Colonic mucosa (tissue), 4 donors: ENCODE data around the gene JDP2. TPM values are rescaled to one million over a fixed set of nuclear protein-coding genes. Genes with fewer than 3 reads are reported as not detected.

Experiments
- DNase-seq: peaks from one replicate; pipeline ENCODE4 v3.0.0-alpha.2; 2020
- H3K27ac ChIP-seq: fragments of 200-600 bp; one replicate; pipeline ENCODE4 v1.8.0; 2021
- H3K27me3 ChIP-seq: fragments of 200-600 bp; one replicate; pipeline ENCODE4 v1.8.0; 2021
- H3K36me3 ChIP-seq: fragments of 200-600 bp; one replicate; pipeline ENCODE4 v1.8.0; 2021
- H3K4me1 ChIP-seq: fragments of 200-600 bp; one replicate; pipeline ENCODE4 v1.8.0; 2021; ENCODE audit warnings: mild to moderate bottlenecking
- H3K4me3 ChIP-seq: fragments of 200-600 bp; one replicate; pipeline ENCODE4 v1.8.0; 2021
- H3K9ac ChIP-seq, 2 donors: one replicate each; pipeline ENCODE4 v1.7.0; 2013; ENCODE audit warnings: control low read depth in 2 of 2, low read depth in 2 of 2, low read length in 2 of 2
- H3K9me3 ChIP-seq: fragments of 200-600 bp; one replicate; pipeline ENCODE4 v1.8.0; 2021
- intact Hi-C: fragments of 100-400 bp; cut with DNase I; formaldehyde crosslinking; loops from one replicate; pipeline ENCODE4 v1.14.1; 2022
- total RNA-seq, 2 donors: library from RNA; stranded (reverse); fragmentation: NEBNext Ultra II Directional in 1 of 2; extraction: Animal tissue kit (Norgen Biotek cat#: 25700) in 1 of 2; gene quantifications; one replicate each; pipeline ENCODE4 v1.2.1, GENCODE V29; 2021
- TF ChIP-seq, protein P1 (sequence below): fragments of 200-600 bp; IDR thresholded peaks from one replicate; pipeline ENCODE4 v1.8.0; 2022; ENCODE audit warnings: antibody characterized with exemption, mild to moderate bottlenecking
- donor health status: healthy.
- donor health status: DM: no; HTN: no; CAD: no.
- donor health status: DM: no; HTN: no; CAD: no.

JDP2 gene
- total RNA-seq, 2 donors from 2014 or later, result 19.4 to 37.1 TPM

DNA sequence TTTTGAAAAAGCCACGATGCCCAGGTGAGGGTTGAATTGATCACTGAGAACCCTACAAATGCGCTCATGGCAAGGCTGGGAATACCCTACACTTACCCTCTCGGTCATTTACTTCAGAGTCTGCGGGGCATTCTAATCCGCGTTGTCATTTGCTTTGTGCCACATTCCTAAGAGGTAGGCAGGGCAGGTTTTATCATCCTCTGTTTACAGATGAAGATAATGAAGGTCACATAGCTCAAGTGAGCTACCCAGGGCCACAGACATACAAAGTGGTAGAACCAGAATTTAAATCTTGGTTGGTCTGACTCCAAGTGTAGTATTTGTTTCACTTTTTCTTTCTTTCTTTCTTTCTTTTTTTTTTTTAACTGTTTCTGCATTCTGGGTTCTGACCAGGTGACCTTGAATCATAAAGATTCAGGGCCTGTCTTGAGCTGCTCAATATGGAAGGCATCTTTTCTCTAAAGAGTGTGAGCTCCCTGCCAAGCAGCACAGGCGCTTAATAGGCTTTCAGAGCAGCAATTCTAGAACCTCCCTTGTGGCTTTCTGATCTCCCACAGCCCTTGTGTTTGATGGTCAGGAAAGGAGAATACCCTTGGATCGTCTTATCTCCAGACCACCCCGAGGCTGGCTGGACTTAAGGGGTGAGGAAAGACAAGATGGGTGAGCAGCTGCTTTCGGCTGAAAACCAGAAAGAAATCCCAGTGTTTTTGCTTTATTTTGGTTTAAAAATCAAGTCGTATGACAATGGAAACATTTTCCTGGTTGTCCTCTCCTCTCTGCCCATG is 93.8 kb downstream of the JDP2 start:
- H3K4me3 ChIP-seq, result no peak overlapping the region
- no peaks in the 10 kb centered on the region for H3K36me3 ChIP-seq
- no peaks in the 10 kb centered on the region for H3K9me3 ChIP-seq
- no peak overlapping the region for H3K9ac ChIP-seq
- TF ChIP-seq, protein P1, sequence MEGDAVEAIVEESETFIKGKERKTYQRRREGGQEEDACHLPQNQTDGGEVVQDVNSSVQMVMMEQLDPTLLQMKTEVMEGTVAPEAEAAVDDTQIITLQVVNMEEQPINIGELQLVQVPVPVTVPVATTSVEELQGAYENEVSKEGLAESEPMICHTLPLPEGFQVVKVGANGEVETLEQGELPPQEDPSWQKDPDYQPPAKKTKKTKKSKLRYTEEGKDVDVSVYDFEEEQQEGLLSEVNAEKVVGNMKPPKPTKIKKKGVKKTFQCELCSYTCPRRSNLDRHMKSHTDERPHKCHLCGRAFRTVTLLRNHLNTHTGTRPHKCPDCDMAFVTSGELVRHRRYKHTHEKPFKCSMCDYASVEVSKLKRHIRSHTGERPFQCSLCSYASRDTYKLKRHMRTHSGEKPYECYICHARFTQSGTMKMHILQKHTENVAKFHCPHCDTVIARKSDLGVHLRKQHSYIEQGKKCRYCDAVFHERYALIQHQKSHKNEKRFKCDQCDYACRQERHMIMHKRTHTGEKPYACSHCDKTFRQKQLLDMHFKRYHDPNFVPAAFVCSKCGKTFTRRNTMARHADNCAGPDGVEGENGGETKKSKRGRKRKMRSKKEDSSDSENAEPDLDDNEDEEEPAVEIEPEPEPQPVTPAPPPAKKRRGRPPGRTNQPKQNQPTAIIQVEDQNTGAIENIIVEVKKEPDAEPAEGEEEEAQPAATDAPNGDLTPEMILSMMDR, result no peak
- no peaks in the 10 kb centered on the region for H3K4me1 ChIP-seq
- H3K27me3 ChIP-seq, result no peaks in the 10 kb centered on the region
- no peak for DNase-seq
- H3K27ac ChIP-seq, result peak overlapping the region; percentile 21
- intact Hi-C loops, result no loop called here

DNA sequence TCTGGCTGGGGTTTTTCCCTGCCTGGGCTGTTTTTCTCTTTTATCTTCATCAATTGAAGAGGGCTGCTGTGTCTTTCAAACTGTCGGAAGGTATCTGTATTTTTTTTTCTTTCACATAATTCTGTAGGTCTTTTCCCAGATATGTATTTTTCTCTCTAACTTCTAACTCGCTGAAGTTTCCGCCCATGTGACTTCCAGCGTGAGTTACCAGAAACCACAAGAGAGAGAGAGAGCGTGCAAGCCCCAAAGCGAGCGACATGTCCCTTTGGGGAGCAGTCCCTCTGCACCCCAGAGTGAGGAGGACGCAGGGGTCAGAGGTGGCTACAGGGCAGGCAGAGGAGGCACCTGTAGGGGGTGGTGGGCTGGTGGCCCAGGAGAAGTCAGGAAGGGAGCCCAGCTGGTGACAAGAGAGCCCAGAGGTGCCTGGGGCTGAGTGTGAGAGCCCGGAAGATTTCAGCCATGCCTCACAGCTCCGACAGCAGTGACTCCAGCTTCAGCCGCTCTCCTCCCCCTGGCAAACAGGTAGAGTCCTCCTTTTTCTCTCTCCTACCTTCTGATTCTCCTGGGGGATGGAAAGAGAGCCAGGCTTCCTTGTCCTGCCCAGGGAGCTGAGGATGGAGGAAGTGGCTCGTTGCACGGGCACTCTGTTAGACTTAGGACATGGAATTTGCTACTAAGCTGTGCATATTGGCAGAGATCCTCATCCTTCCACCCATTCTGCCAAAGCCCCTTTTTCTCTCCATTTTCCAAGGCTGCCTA is 94.6 kb downstream of the JDP2 start, which contains the start of gene BATF:
BATF (plus strand) TSS at position 246 of the 759 bp plus-strand sequence; CDS start at position 460, 214 bp downstream.
- DNase-seq, result peak; percentile 56
- H3K27ac ChIP-seq, result peak within 1 kb of the TSS; percentile 21
- TF ChIP-seq, protein P1, result no peak

DNA sequence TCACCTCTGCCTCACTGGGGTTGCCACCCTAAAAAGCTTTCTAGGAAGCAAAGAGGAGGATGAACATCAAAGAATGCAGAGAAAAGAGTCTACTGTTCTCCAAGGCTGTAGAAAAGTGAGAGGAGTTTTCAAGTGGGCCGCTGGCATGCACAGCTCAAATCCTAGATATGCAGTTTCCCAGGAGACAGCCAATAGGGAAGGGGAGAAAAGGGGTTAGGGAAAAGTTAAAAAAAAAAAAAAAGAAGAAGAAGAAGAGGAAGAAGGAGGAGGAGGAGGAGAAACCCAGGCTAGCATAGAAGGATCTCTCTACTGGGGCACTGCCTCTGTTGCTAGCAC is 95.1 kb downstream of the JDP2 start:
- no peaks in the 10 kb centered on the region for H3K36me3 ChIP-seq
- no peaks in the 10 kb centered on the region for H3K27me3 ChIP-seq
- peak overlapping the region; percentile 21 for H3K27ac ChIP-seq
- intact Hi-C loops, result no loop called here
- peak overlapping the region in 1 of 2 donors; percentile 22 for H3K9ac ChIP-seq
- no peaks in the 10 kb centered on the region for H3K9me3 ChIP-seq
- no peaks in the 10 kb centered on the region for H3K4me1 ChIP-seq
- H3K4me3 ChIP-seq, result peak overlapping the region; percentile 30
- no peak for DNase-seq
- TF ChIP-seq, protein P1, result no peak

More for the DNA sequence above, 94.6 kb downstream of the JDP2 start, which contains the start of gene BATF:
- no peaks in the 10 kb centered on the region for H3K27me3 ChIP-seq
- peak within 1 kb of the TSS; percentile 30 for H3K4me3 ChIP-seq
- H3K9ac ChIP-seq, result peak within 1 kb of the TSS; percentile 22 to 44
- intact Hi-C loops, result no loop called here
- no peaks in the 10 kb centered on the region for H3K4me1 ChIP-seq
- no peaks in the 10 kb centered on the region for H3K9me3 ChIP-seq
- no peaks in the 10 kb centered on the region for H3K36me3 ChIP-seq

Other genes starting within 250 kb of the JDP2 start
- 10 to 100 TPM; 86.9 to 98.4 TPM for gene FOS, start 149.2 kb upstream of the JDP2 start, total RNA-seq
- 1 to 10 TPM in 1 of 2 donors, under 1 TPM in 1; 0.77 to 1.3 TPM for gene BATF, start 94.4 kb downstream of the JDP2 start, total RNA-seq
- 10 to 100 TPM in 1 of 2 donors, 1 to 10 TPM in 1; 9.0 to 10.8 TPM for gene FLVCR2, start 150.6 kb downstream of the JDP2 start, total RNA-seq
- 10 to 100 TPM; 24.4 to 32.3 TPM for gene ERG28, start 232.9 kb downstream of the JDP2 start, total RNA-seq
- 10 to 100 TPM; 26.5 to 37.3 TPM for gene TTLL5, start 233.2 kb downstream of the JDP2 start, total RNA-seq